ENCODE measurements around the gene B3GAT3.
"Not testable (repeated sequence)": the region's sequence is repeated elsewhere in the genome, so short reads cannot be mapped to it uniquely, and the experiment has no call there.

The B3GAT3 gene

DNA sequence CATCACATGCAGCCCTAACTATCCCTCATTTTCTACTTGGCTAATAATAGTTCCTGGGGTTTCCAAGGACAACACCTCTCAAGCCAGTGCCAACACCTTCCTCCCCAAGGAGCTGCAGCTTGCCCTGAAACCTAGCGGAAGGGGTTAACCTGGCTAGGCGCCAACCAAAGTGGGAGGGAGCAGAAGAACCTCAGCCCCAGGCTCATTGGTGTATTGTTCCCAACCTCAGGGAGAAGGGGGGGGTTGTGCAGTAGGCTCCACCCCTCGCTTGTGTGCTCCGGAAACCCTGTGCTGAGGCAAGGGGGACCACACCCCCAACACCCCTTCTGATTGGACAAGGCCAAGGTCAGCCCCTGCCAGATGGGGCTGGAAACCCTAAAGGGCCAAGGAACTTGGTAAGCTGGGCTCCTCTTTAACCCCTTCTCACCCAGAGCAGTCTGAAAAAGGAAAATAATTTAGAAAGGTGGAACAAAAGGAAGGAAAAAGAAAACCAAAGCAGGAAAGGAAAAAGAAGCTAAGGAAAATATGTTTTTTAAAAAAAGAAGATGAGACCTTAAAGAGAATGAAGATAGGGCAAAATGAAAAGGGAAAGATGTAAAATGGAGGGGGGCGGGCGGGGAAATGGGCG lies 22.6 kb downstream of the B3GAT3 start:
- Histone ChIP-seq H3K9ac (ENCODE audit: low read length) (no peak overlapping the region), H3K27me3 (ENCODE audit: control insufficient read depth, insufficient read depth, low read length) (no peaks in the 10 kb centered on the region), H3K4me3 (ENCODE audit: low read length) (peak overlapping the region; percentile 76), H3K27ac (ENCODE audit: low read depth, low read length) (peak overlapping the region; percentile 38), H3K36me3 (ENCODE audit: control insufficient read depth, insufficient read depth, low read length) (peaks cover 36% of the 10 kb centered on the region), H3K4me1 (ENCODE audit: control insufficient read depth, insufficient read depth, low read length) (peaks cover 23% of the 10 kb centered on the region)

DNA sequence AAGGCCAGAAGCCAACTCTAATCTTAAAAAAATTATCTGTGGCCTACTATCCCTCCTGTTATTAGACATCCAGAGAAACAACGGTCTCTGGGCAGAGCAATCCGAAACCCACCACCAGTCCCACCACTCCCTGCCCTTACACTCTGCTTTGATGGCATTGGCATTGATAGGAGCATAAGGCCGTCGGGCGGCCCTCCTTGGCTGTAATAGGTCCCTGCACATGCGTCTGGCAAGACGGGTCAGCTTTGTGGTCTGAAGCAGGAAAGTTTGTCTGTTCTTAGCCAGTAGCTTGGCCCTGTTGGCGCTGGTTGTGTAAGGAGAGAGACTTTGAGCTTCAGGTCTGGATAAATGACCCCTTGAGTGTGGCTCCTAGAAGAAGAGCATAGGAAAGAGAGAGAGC lies 26.7 kb downstream of the B3GAT3 start:
- Histone ChIP-seq H3K4me1 (ENCODE audit: control insufficient read depth, insufficient read depth, low read length) (peaks cover 30% of the 10 kb centered on the region), H3K27ac (ENCODE audit: low read depth, low read length) (no peak overlapping the region), H3K27me3 (ENCODE audit: control insufficient read depth, insufficient read depth, low read length) (no peaks in the 10 kb centered on the region), H3K4me3 (ENCODE audit: low read length) (no peak overlapping the region), H3K9ac (ENCODE audit: low read length) (no peak overlapping the region), H3K36me3 (ENCODE audit: control insufficient read depth, insufficient read depth, low read length) (peaks cover 43% of the 10 kb centered on the region)

DNA sequence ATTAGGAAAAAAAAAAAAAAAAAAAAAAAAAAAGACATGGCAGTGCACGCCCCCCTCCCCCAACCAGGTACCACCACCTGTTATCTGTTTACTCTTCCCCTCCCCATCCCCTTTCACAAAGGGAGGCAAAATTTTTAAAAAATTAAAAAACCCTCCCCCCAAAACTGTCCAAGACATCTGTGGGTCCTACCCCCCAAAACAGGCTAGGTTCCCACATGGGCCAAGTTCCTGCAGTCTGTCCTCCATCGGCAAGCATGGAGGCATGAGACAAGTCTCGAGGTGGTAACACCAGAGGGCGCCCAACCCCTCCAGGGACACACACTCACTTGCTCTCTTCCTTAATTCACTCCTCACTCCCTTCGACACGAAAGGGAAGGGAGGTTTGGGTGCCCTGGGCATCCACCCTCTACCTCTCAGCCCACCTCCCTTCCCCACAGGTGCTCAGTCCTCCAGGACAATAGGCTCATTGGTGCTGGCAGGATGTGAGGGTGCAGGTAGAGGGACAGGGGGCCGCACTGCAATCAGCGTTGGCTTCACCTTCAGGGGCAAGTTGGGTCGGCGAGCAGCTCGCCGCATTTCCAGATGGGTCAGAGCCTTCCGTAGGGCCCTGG lies 28.2 kb downstream of the B3GAT3 start:
- H3K9ac ChIP-seq (ENCODE audit: low read length) = no peak overlapping the region
- peaks cover 15% of the 10 kb centered on the region for H3K4me1 ChIP-seq (ENCODE audit: control insufficient read depth, insufficient read depth, low read length)
- H3K36me3 ChIP-seq (ENCODE audit: control insufficient read depth, insufficient read depth, low read length) = peaks cover 43% of the 10 kb centered on the region
- no peak overlapping the region for H3K4me3 ChIP-seq (ENCODE audit: low read length)
- H3K27me3 ChIP-seq (ENCODE audit: control insufficient read depth, insufficient read depth, low read length) = no peaks in the 10 kb centered on the region
- H3K27ac ChIP-seq (ENCODE audit: low read depth, low read length) = no peak overlapping the region

DNA sequence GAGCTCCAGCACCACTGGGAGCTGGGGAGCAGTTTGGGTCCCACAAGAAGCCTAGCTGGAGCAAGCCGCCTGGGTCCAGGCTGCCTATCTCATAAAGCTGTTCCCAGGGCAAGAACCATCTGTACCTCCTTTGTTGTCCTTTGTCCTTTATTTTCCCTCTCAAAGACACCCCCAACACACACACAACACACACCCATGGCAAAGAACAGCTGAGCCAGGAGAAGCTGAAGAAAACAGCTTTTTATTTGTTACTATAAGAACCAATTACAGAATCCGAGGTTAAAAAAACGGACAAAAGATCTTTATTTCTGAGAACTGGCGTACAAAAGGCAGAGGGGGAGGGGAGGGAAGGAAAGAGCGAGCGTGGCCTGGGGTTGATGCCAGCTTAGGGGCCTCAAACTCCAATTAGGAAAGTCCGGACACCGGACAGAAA lies 28.8 kb downstream of the B3GAT3 start:
- peak overlapping the region; percentile 93 for H3K27ac ChIP-seq (ENCODE audit: low read depth, low read length)
- H3K9ac ChIP-seq (ENCODE audit: low read length) = no peak overlapping the region
- H3K36me3 ChIP-seq (ENCODE audit: control insufficient read depth, insufficient read depth, low read length) = peaks cover 43% of the 10 kb centered on the region
- no peaks in the 10 kb centered on the region for H3K27me3 ChIP-seq (ENCODE audit: control insufficient read depth, insufficient read depth, low read length)
- peaks cover 15% of the 10 kb centered on the region for H3K4me1 ChIP-seq (ENCODE audit: control insufficient read depth, insufficient read depth, low read length)
- H3K4me3 ChIP-seq (ENCODE audit: low read length) = no peak overlapping the region

DNA sequence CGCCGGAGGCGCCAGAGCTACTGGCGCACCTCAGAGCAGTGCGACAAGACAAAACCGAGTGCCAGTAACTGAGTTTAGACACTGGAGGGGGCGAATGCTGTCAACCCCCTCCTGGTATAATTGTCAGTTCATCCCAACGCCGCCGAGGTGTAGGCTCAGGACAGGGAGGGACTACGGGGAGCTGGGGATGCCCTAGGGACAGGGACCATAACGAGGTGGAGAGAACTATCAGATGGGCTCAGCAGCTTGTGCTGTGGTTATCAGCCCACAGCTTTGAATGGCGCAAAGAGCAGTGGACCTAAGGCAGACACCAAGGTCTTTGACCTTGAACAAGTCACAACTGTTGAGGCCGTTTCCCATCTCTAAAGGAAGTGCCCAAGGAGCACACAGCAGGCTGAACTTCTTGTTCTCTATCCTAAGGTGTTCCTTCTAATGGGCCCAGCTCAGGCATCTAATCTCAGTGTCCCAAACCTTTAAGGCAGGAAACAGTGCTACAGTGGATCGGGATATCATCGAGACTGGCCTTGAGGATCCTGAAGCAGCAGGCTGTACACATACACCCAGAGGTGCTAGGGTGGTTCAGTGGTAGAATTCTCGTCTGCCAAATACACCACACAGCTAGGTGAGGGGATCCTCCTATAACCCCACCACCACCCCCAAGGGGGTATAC lies 29.5 kb downstream of the B3GAT3 start:
- Histone ChIP-seq H3K36me3 (ENCODE audit: control insufficient read depth, insufficient read depth, low read length) (peaks cover 42% of the 10 kb centered on the region), H3K27ac (ENCODE audit: low read depth, low read length) (peak overlapping the region; percentile 93), H3K4me1 (ENCODE audit: control insufficient read depth, insufficient read depth, low read length) (peaks cover 15% of the 10 kb centered on the region), H3K4me3 (ENCODE audit: low read length) (peak overlapping the region; percentile 93), H3K27me3 (ENCODE audit: control insufficient read depth, insufficient read depth, low read length) (no peaks in the 10 kb centered on the region), H3K9ac (ENCODE audit: low read length) (peak overlapping the region; percentile 67)

DNA sequence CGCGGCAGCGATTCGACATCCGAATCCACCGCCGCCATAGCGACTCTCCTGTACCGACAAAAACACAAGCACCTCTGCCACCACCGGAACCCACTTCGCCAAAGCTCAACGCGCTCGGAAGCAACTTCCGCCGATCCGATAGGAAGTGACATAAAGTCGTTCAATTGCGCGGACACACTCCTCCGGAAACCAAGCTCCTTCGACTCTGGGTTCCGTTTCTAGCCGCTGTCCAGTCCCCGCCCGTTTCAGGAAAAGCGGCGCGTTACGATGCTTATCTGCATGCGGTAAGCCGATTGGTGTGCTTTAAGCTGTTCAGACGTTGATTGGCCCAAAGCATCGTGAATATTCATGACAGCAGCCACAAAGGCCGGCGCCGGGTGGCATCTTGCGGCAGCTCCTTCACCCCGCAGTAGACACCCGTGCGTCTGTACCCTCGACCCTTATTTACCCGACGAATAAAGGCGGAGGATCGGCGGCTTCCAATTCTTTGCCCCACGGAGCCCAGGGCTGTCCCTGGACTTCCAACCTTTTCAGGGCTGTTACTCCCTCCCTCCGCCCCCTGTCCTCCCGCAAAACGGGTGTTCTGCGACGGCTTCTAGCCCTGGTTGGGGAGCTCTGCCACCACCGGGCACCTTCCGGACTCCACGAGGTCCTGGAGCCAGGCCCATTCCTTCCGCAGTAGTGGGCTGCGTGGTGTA lies 30.2 kb downstream of the B3GAT3 start, which contains the start of gene TUT1:
Gene TUT1, minus strand, starts transcription at position 76 of the 698 bp plus-strand sequence. Its CDS starts 38 bp downstream, at position 38.
- peaks cover 39% of the 10 kb centered on the region for H3K36me3 ChIP-seq (ENCODE audit: control insufficient read depth, insufficient read depth, low read length)
- peaks cover 15% of the 10 kb centered on the region for H3K4me1 ChIP-seq (ENCODE audit: control insufficient read depth, insufficient read depth, low read length)
- peak within 1 kb of the TSS; percentile 93 for H3K27ac ChIP-seq (ENCODE audit: low read depth, low read length)
- peak within 1 kb of the TSS; percentile 93 for H3K4me3 ChIP-seq (ENCODE audit: low read length)
- H3K9ac ChIP-seq (ENCODE audit: low read length) = peak within 1 kb of the TSS; percentile 88
- no peaks in the 10 kb centered on the region for H3K27me3 ChIP-seq (ENCODE audit: control insufficient read depth, insufficient read depth, low read length)

DNA sequence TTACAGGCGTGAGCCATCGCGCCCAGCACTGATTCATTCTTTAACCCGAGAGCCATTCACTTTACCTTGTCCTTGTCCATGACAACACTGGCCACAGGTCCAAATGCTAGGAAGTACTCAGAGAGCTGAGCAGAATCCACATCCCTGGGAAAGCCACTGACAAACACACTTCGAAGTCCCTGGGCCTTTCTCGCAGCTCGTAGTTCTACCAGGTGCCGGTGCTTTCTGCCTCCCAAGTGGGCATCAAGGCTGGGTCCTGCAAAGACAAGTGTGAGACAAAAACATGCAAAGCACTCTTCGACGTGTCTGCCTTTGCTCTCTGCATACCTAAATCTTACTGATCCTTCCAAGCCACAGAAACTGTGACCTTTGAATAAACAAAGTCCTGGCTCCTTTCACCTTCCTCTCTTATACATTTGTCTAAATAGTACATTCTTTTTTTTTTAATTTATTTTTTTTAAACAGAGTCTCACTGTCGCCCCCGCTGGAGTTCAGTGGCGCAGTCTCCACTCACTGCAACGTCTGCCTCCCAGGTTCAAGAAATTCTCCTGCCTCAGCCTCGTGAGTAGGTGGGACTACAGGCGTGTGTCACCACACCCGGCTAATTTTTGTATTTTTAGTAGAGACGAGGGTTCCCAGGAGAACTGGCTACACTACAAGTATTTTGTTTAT lies 32.7 kb downstream of the B3GAT3 start:
- H3K36me3 ChIP-seq (ENCODE audit: control insufficient read depth, insufficient read depth, low read length) = peaks cover 20% of the 10 kb centered on the region
- no peak overlapping the region for H3K9ac ChIP-seq (ENCODE audit: low read length)
- H3K4me1 ChIP-seq (ENCODE audit: control insufficient read depth, insufficient read depth, low read length) = peaks cover 15% of the 10 kb centered on the region
- no peaks in the 10 kb centered on the region for H3K27me3 ChIP-seq (ENCODE audit: control insufficient read depth, insufficient read depth, low read length)
- no peak overlapping the region for H3K4me3 ChIP-seq (ENCODE audit: low read length)
- H3K27ac ChIP-seq (ENCODE audit: low read depth, low read length) = no peak overlapping the region

DNA sequence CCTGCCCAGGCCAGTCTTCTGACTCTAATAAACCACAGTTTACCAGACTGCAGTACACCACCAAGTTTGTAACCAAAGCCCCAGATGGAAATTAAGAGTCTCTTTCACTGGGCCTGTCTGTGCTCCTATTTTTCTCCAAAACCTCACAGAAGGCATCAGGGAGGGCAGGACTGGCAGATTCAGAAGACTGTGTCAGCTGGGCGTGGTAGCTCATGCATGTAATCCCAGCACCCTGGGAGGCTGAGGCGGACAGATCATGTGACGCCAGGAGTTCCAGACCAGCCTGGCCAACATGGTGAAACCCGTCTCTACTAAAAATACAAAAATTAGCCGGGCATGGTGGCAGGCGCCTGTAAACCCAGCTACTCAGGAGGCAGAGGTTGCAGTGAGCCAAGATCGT lies 36.4 kb downstream of the B3GAT3 start:
- H3K27me3 ChIP-seq (ENCODE audit: control insufficient read depth, insufficient read depth, low read length); H3K9ac ChIP-seq (ENCODE audit: low read length); H3K4me1 ChIP-seq (ENCODE audit: control insufficient read depth, insufficient read depth, low read length); H3K27ac ChIP-seq (ENCODE audit: low read depth, low read length); H3K4me3 ChIP-seq (ENCODE audit: low read length): not testable (repeated sequence)
- H3K36me3 ChIP-seq (ENCODE audit: control insufficient read depth, insufficient read depth, low read length) = peaks cover 23% of the 10 kb centered on the region

DNA sequence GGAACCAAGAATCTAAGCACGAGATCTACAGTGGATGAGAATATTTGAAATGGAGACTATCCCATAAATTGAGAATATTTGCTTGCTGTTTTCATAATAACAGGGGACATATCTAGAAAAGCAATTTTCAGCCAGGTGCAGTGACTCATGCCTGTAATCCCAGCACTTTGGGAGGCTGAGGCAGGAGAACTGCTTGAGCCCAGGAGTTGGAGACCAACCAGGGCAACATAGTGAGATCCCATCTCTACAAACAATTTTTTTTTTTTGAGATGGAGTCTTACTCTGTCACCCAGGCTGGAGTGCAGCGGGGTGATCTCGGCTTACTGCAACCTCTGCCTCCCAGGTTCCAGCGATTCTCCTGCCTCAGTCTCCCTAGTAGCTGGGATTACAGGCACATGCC lies 40.1 kb downstream of the B3GAT3 start:
- H3K4me3 ChIP-seq (ENCODE audit: low read length); H3K4me1 ChIP-seq (ENCODE audit: control insufficient read depth, insufficient read depth, low read length); H3K9ac ChIP-seq (ENCODE audit: low read length); H3K27me3 ChIP-seq (ENCODE audit: control insufficient read depth, insufficient read depth, low read length); H3K27ac ChIP-seq (ENCODE audit: low read depth, low read length): not testable (repeated sequence)
- H3K36me3 ChIP-seq (ENCODE audit: control insufficient read depth, insufficient read depth, low read length) = peaks cover 16% of the 10 kb centered on the region

DNA sequence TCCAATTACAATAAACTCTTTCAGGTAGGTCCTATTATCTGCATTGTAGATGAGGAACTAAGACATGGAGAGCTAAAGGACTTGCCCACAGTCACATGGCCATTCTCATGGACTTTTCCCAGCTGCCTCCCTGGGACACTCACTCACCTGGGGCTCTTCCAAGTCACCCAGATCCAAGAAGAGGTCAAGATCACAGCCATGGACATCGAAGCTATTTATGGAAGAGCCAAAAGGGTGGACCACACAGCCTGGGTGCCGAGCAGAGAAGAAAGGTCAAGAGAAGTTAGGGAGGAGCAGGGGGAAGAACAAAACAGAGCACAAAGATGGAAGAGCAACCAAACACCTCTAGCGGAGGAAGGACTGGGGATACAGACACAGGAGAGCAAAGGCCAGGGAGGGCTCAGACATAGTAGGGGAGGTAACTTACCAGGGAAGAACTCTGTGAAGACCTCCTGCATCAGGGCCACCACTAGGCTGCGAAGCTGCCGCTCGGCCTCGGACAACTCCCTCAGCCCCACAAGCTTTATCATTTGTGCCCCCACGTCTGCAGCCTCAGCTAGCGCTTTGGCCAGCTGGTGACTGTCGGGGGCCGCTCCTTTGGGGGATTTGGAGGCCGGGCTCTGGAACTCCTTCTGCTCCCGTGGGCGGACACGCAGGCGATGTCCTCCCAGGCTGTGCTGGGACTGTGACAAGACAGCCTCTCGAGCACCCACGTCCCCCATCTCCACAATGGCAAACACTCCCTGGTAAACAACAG lies 40.6 kb downstream of the B3GAT3 start:
- no peak overlapping the region for H3K4me3 ChIP-seq (ENCODE audit: low read length)
- no peaks in the 10 kb centered on the region for H3K27me3 ChIP-seq (ENCODE audit: control insufficient read depth, insufficient read depth, low read length)
- H3K4me1 ChIP-seq (ENCODE audit: control insufficient read depth, insufficient read depth, low read length) = no peaks in the 10 kb centered on the region
- peaks cover 22% of the 10 kb centered on the region for H3K36me3 ChIP-seq (ENCODE audit: control insufficient read depth, insufficient read depth, low read length)
- H3K9ac ChIP-seq (ENCODE audit: low read length) = no peak overlapping the region
- no peak overlapping the region for H3K27ac ChIP-seq (ENCODE audit: low read depth, low read length)

DNA sequence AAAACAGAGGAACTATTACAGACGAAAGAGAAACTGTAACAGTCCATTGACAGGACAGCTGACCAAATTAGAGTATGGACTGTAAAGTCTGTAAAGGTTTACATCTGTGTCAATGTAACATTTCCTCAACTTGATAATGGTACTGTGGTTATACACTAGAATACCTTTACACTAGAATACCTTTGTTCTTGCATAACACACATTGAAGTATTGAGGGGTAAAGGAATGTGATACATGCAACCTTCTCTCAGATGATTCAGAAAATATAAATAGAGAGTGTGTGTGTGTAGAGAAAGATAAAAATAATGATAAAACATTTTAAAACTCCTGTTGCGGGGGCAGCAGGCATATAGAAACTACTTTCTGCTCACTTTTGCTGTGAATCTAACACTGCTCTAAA lies 42.5 kb downstream of the B3GAT3 start:
- H3K9ac ChIP-seq (ENCODE audit: low read length) = no peak overlapping the region
- H3K27ac ChIP-seq (ENCODE audit: low read depth, low read length) = no peak overlapping the region
- H3K27me3 ChIP-seq (ENCODE audit: control insufficient read depth, insufficient read depth, low read length) = no peaks in the 10 kb centered on the region
- H3K4me1 ChIP-seq (ENCODE audit: control insufficient read depth, insufficient read depth, low read length) = peaks cover 13% of the 10 kb centered on the region
- H3K4me3 ChIP-seq (ENCODE audit: low read length) = no peak overlapping the region
- peaks cover 19% of the 10 kb centered on the region for H3K36me3 ChIP-seq (ENCODE audit: control insufficient read depth, insufficient read depth, low read length)
